ENCODE data around the gene RABGAP1L.

DNA sequence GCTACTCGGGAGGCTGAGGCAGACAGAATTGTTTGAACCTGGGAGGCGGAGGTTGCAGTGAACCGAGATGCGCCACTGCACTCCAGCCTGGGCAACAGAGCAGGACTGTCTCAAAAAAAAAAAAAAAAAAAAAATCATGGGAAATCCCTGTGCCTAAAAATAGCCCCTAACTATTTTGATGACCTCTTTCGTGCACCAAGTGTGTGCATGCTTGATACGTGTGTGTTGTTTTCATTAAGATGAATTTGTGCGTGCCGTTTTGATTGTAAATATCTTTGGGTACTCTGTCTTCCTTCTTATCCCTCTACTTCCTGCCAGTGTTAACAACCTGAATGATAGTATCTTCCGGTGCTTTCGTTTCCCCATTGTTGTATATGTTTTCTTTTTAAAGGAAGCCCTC is 850.2 kb downstream of the RABGAP1L start:
- TF ChIP-seq CEBPB (IDR thresholded peaks at IDR 0.05; ENCODE audit: low read depth), result no peak
- no peak for TF ChIP-seq ZNF274 (IDR thresholded peaks at IDR 0.05; ENCODE audit: low read depth, low read length)
- TF ChIP-seq, protein P1, sequence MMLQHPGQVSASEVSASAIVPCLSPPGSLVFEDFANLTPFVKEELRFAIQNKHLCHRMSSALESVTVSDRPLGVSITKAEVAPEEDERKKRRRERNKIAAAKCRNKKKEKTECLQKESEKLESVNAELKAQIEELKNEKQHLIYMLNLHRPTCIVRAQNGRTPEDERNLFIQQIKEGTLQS (IDR thresholded peaks at IDR 0.05), result no peak
- TF ChIP-seq EZH2 (IDR thresholded peaks at IDR 0.05), result no peak
- TF ChIP-seq, protein P2, sequence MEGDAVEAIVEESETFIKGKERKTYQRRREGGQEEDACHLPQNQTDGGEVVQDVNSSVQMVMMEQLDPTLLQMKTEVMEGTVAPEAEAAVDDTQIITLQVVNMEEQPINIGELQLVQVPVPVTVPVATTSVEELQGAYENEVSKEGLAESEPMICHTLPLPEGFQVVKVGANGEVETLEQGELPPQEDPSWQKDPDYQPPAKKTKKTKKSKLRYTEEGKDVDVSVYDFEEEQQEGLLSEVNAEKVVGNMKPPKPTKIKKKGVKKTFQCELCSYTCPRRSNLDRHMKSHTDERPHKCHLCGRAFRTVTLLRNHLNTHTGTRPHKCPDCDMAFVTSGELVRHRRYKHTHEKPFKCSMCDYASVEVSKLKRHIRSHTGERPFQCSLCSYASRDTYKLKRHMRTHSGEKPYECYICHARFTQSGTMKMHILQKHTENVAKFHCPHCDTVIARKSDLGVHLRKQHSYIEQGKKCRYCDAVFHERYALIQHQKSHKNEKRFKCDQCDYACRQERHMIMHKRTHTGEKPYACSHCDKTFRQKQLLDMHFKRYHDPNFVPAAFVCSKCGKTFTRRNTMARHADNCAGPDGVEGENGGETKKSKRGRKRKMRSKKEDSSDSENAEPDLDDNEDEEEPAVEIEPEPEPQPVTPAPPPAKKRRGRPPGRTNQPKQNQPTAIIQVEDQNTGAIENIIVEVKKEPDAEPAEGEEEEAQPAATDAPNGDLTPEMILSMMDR (IDR thresholded peaks at IDR 0.05 in 2 of 3, conservative IDR thresholded peaks at IDR 0.05 in 1 of 3; ENCODE audit: borderline replicate concordance in 1 of 3, insufficient read depth in 1 of 3, low read depth in 2 of 3, low read length in 2 of 3), result no peak
- no peak for TF ChIP-seq TCF7L2 (IDR thresholded peaks at IDR 0.05; ENCODE audit: borderline replicate concordance, extremely low read depth, insufficient read depth, insufficient read length)
- no peak for TF ChIP-seq RAD21 (IDR thresholded peaks at IDR 0.05; ENCODE audit: low read depth)
- TF ChIP-seq, protein P3, sequence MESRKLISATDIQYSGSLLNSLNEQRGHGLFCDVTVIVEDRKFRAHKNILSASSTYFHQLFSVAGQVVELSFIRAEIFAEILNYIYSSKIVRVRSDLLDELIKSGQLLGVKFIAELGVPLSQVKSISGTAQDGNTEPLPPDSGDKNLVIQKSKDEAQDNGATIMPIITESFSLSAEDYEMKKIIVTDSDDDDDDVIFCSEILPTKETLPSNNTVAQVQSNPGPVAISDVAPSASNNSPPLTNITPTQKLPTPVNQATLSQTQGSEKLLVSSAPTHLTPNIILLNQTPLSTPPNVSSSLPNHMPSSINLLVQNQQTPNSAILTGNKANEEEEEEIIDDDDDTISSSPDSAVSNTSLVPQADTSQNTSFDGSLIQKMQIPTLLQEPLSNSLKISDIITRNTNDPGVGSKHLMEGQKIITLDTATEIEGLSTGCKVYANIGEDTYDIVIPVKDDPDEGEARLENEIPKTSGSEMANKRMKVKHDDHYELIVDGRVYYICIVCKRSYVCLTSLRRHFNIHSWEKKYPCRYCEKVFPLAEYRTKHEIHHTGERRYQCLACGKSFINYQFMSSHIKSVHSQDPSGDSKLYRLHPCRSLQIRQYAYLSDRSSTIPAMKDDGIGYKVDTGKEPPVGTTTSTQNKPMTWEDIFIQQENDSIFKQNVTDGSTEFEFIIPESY (IDR thresholded peaks at IDR 0.05; ENCODE audit: extremely low read depth, insufficient replicate concordance, low read length), result no peak
- TF ChIP-seq JUND (IDR thresholded peaks at IDR 0.05), result no peak
- no peak for TF ChIP-seq SRF (IDR thresholded peaks at IDR 0.05; ENCODE audit: low read depth)
- TF ChIP-seq POLR2A (IDR thresholded peaks at IDR 0.05; ENCODE audit: borderline replicate concordance, extremely low read depth, insufficient read depth, insufficient read length), result no peak
- TF ChIP-seq POLR2AphosphoS5 (IDR thresholded peaks at IDR 0.05; ENCODE audit: low read depth, low read length), result no peak

Measured in HCT116 (cell line).